SK-N-SH (cell line): ENCODE data around the gene FGGY. TPM values are rescaled to one million over a fixed set of nuclear protein-coding genes. Genes with fewer than 3 reads are reported as not detected.

Experiments used
- CTCF ChIA-PET: fragments of 300-600, 350-600 bp; formaldehyde crosslinking; extraction: SDS; loops from one replicate; lab custom pipeline; 2021; lab: Yijun Ruan, JAX
- POLR2A ChIA-PET: fragments of 350-600 bp; sonication (Branson Sonifier 250); formaldehyde crosslinking; extraction: SDS; loops from one replicate; lab custom pipeline; 2020; ENCODE audit warnings: antibody characterized with exemption, inconsistent platforms; lab: Yijun Ruan, JAX
- DNase-seq: peaks from one replicate; pipeline ENCODE4 v3.0.0; 2012
- H2AFZ ChIP-seq: fragments of 200-600 bp; sonication (generic); 2 replicates; pipeline ENCODE4 v1.8.1; 2016; ENCODE audit warnings: antibody characterized with exemption, mild to moderate bottlenecking, low read depth
- H3F3A ChIP-seq: fragments of 200-600 bp; sonication (generic); replicated peaks from 2 replicates; pipeline ENCODE3; 2016; ENCODE audit warnings: antibody characterized with exemption, mild to moderate bottlenecking; ENCODE audit not compliant: insufficient read depth
- H3K27ac ChIP-seq, 2 experiments: fragments of 200-500 bp in 1 of 2; fragments of 200-600 bp in 1 of 2; sonication (Bioruptor generic) in 1 of 2; sonication (generic), shearing (Covaris generic) in 1 of 2; 2 replicates each; pipeline versions ENCODE4 v1.5.1 to v1.6.1; 2014 to 2016; ENCODE audit warnings: low read depth in 2 of 2, inconsistent platforms in 1 of 2, low read length in 1 of 2, mild to moderate bottlenecking in 1 of 2, mixed read lengths in 1 of 2
- H3K27me3 ChIP-seq: fragments of 200-600 bp; sonication (generic), shearing (Covaris generic); 2 replicates; pipeline ENCODE4 v1.6.1; 2016; ENCODE audit warnings: mixed run types; ENCODE audit not compliant: insufficient read depth
- H3K36me3 ChIP-seq, 2 experiments: fragments of 200-500 bp in 1 of 2; fragments of 200-600 bp in 1 of 2; sonication (Bioruptor generic) in 1 of 2; sonication (generic) in 1 of 2; replicated peaks in 1 of 2; 2 replicates each; pipeline versions ENCODE3 to v1.5.1; 2014 to 2016; ENCODE audit warnings: low read length in 1 of 2, mild to moderate bottlenecking in 1 of 2; ENCODE audit not compliant: insufficient read depth in 2 of 2, control insufficient read depth in 1 of 2
- H3K4me1 ChIP-seq, 2 experiments: fragments of 200-500 bp in 1 of 2; fragments of 200-600 bp in 1 of 2; sonication (Bioruptor generic) in 1 of 2; sonication (generic), shearing (Covaris generic) in 1 of 2; 2 replicates each; pipeline versions ENCODE4 v1.5.1 to v1.6.1; 2014 to 2016; ENCODE audit warnings: low read depth in 1 of 2, low read length in 1 of 2, mixed run types in 1 of 2; ENCODE audit not compliant: insufficient read depth in 2 of 2, control insufficient read depth in 1 of 2
- H3K4me2 ChIP-seq: fragments of 200-600 bp; sonication (generic), shearing (Covaris generic); 2 replicates; pipeline ENCODE4 v1.6.1; 2017; ENCODE audit warnings: mixed run types
- H3K4me3 ChIP-seq, 2 experiments: fragments of 200-500 bp in 1 of 2; fragments of 200-600 bp in 1 of 2; sonication (Bioruptor generic) in 1 of 2; sonication (generic), shearing (Covaris generic) in 1 of 2; 2 replicates each; pipeline versions ENCODE4 v1.5.1 to v1.8.1; 2014 to 2016; ENCODE audit warnings: low read depth in 2 of 2, inconsistent platforms in 1 of 2, low read length in 1 of 2, mild to moderate bottlenecking in 1 of 2, mixed read lengths in 1 of 2, moderate library complexity in 1 of 2
- H3K79me2 ChIP-seq: fragments of 200-600 bp; sonication (generic); 2 replicates; pipeline ENCODE4 v1.8.1; 2017; ENCODE audit warnings: mild to moderate bottlenecking; ENCODE audit not compliant: insufficient read depth
- H3K9ac ChIP-seq: fragments of 200-600 bp; sonication (generic); 2 replicates; pipeline ENCODE4 v1.6.1; 2017; ENCODE audit warnings: mixed run types
- H3K9me2 ChIP-seq: fragments of 200-600 bp; sonication (generic); 2 replicates; pipeline ENCODE4 v1.6.1; 2017; ENCODE audit warnings: mixed run types
- H3K9me3 ChIP-seq: fragments of 200-600 bp; sonication (generic); 2 replicates; pipeline ENCODE4 v1.6.1; 2017; ENCODE audit warnings: mixed run types, mild to moderate bottlenecking, moderate library complexity
- H4K20me1 ChIP-seq: fragments of 200-600 bp; sonication (generic); 2 replicates; pipeline ENCODE4 v1.6.1; 2017; ENCODE audit warnings: mild to moderate bottlenecking, mixed run types; ENCODE audit not compliant: insufficient read depth
- CHD2 ChIP-seq: fragments of 150-350 bp; IDR thresholded peaks from 2 replicates; pipeline ENCODE4 v1.6.1; 2018; ENCODE audit warnings: low read length; ENCODE audit not compliant: partially characterized antibody
- EP300 ChIP-seq, 2 experiments: IDR thresholded peaks; 2 replicates each; pipeline versions ENCODE4 v1.4.0 to v1.6.1; 2012; ENCODE audit warnings: borderline replicate concordance in 1 of 2, low read depth in 1 of 2, low read length in 1 of 2
- FOSL2 ChIP-seq: IDR thresholded peaks from 2 replicates; pipeline ENCODE4 v1.4.0; 2012; ENCODE audit warnings: low read depth, mild to moderate bottlenecking, moderate library complexity, borderline replicate concordance
- FOXM1 ChIP-seq: IDR thresholded peaks from 2 replicates; pipeline ENCODE4 v1.4.0; 2012; ENCODE audit warnings: low read depth, mild to moderate bottlenecking
- GATA2 ChIP-seq: sonication (generic); formaldehyde crosslinking; IDR thresholded peaks from 2 replicates; pipeline ENCODE4 v1.5.0; 2020; ENCODE audit warnings: mild to moderate bottlenecking, missing genetic modification reagents
- JUND ChIP-seq: IDR thresholded peaks from 2 replicates; pipeline ENCODE4 v1.4.0; 2012
- MXI1 ChIP-seq: IDR thresholded peaks from 2 replicates; pipeline ENCODE4 v1.6.1; 2012; ENCODE audit warnings: mild to moderate bottlenecking, low read depth, low read length, improper control_type of control experiment
- NFIC ChIP-seq: IDR thresholded peaks from 2 replicates; pipeline ENCODE4 v1.4.0; 2012; ENCODE audit warnings: borderline replicate concordance
- NRF1 ChIP-seq: IDR thresholded peaks from 2 replicates; pipeline ENCODE4 v1.6.1; 2012; ENCODE audit warnings: low read depth, mild to moderate bottlenecking, low read length
- RAD21 ChIP-seq: IDR thresholded peaks from 2 replicates; pipeline ENCODE4 v1.6.1; 2012; ENCODE audit warnings: mild to moderate bottlenecking, low read length
- RCOR1 ChIP-seq: fragments of 150-350 bp; IDR thresholded peaks from 2 replicates; pipeline ENCODE4 v1.6.1; 2017; ENCODE audit warnings: antibody characterized with exemption, low read length
- SIN3A ChIP-seq: IDR thresholded peaks from 2 replicates; pipeline ENCODE4 v1.6.1; 2012; ENCODE audit warnings: low read depth, mild to moderate bottlenecking, low read length, moderate library complexity, borderline replicate concordance
- TEAD4 ChIP-seq: IDR thresholded peaks from 2 replicates; pipeline ENCODE4 v1.4.0; 2012; ENCODE audit warnings: mild to moderate bottlenecking, borderline replicate concordance; ENCODE audit not compliant: insufficient read depth
- USF1 ChIP-seq: IDR thresholded peaks from 2 replicates; pipeline ENCODE4 v1.4.0; 2012; ENCODE audit warnings: low read depth, borderline replicate concordance
- USF2 ChIP-seq: fragments of 150-350 bp; IDR thresholded peaks from 2 replicates; pipeline ENCODE4 v1.6.1; 2017; ENCODE audit warnings: antibody characterized with exemption, low read length, low read depth, borderline replicate concordance
- WGBS: methylation state at CpG from one replicate; pipeline ENCODE4 v1.1.6; 2017; ENCODE audit warnings: low lambda C conversion rate; 5-methylcytosine and 5-hydroxymethylcytosine counted together
- polyA plus RNA-seq, 3 experiments: library from polyadenylated mRNA; depleted of rRNA; stranded (reverse); fragments of >200 nt; gene quantifications; 2 replicates each; pipeline ENCODE4 v1.2.3, GENCODE V29; 2012
- TF ChIP-seq, protein P1 (sequence below): IDR thresholded peaks from 2 replicates; pipeline ENCODE4 v1.4.0; 2012; ENCODE audit warnings: low read depth
- TF ChIP-seq, protein P2 (sequence below): IDR thresholded peaks from 2 replicates; pipeline ENCODE4; 2012

FGGY gene
- polyA plus RNA-seq, 1 of the 3 experiments (the other 2 are of a cell fraction): 10.3 TPM

DNA sequence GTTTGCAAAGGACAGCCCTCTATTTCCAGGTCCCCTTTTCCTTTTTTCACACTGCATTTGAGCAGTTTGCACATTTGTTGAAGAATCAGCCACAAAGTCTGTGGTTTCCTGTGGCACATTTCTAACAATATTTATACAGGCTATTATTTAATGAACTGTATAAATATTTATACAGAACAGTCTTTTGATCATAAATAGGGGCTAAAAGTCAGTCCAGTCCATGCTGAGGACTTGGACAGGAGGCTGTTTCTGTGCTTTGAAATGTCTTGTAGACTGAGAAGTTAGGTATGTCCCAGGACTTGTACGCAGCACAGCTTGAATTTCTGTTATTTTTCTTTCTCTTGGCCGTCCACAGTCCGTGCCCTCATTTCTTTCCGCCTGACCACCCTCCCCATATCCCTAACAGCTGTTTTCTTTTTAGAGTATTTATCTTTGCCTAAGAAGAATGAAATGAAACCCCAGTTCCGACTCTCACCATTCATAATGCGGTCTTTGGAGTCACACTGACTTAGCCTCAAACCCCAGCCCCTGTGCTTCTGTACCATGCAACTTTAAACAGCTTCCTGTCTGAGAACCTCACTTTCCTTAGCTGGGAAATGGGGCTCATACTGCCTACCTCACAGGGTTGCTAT is 19.7 kb downstream of the FGGY start:
- TF ChIP-seq, protein P1, sequence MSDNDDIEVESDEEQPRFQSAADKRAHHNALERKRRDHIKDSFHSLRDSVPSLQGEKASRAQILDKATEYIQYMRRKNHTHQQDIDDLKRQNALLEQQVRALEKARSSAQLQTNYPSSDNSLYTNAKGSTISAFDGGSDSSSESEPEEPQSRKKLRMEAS: no peak
- TF ChIP-seq, protein P2, sequence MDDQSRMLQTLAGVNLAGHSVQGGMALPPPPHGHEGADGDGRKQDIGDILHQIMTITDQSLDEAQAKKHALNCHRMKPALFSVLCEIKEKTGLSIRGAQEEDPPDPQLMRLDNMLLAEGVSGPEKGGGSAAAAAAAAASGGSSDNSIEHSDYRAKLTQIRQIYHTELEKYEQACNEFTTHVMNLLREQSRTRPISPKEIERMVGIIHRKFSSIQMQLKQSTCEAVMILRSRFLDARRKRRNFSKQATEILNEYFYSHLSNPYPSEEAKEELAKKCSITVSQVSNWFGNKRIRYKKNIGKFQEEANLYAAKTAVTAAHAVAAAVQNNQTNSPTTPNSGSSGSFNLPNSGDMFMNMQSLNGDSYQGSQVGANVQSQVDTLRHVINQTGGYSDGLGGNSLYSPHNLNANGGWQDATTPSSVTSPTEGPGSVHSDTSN: no peak
- TF ChIP-seq TEAD4 (no peak), CHD2 (no peak), JUND (no peak), USF2 (no peak), NFIC (no peak), GATA2 (no peak), NRF1 (no peak), USF1 (no peak), FOXM1 (no peak), SIN3A (no peak), MXI1 (no peak), RCOR1 (no peak), FOSL2 (no peak), RAD21 (no peak)
- H3K4me3 ChIP-seq: no peak overlapping the region
- no peaks in the 10 kb centered on the region for H4K20me1 ChIP-seq
- H3K27ac ChIP-seq: no peak overlapping the region
- no peaks in the 10 kb centered on the region for H3K79me2 ChIP-seq
- ChIA-PET CTCF (interaction anchor here (0.8 to 1.1 kb wide), 2 partner anchors 9 to 383 kb away, joined by 3 to 4 read pairs; no protein-coding TSS in a partner anchor), POLR2A (no interaction called here)
- DNase-seq: no peak
- no peaks in the 10 kb centered on the region for H3K9me3 ChIP-seq
- H3K4me1 ChIP-seq: no peaks in the 10 kb centered on the region
- peaks cover 0 to under 1% of the 10 kb centered on the region in 2 experiments for H3K36me3 ChIP-seq
- no peak overlapping the region for H3K4me2 ChIP-seq
- H3K27me3 ChIP-seq: no peaks in the 10 kb centered on the region
- H3K9me2 ChIP-seq: no peaks in the 10 kb centered on the region
- H3K9ac ChIP-seq: no peak overlapping the region
- no peaks in the 10 kb centered on the region for H3F3A ChIP-seq
- H2AFZ ChIP-seq: no peak overlapping the region
- WGBS: 95% methylated on average over 6 of the region's 6 CpGs

GRCh38 chr1:59317343-59317742 is 20.4 kb downstream of the FGGY start:
- no peak overlapping the region for H2AFZ ChIP-seq
- H3K36me3 ChIP-seq: peaks cover 0 to 2% of the 10 kb centered on the region in 2 experiments
- H4K20me1 ChIP-seq: no peaks in the 10 kb centered on the region
- H3K9me3 ChIP-seq: no peaks in the 10 kb centered on the region
- TF ChIP-seq EP300 (IDR thresholded peaks at IDR 0.05; ENCODE audit: borderline replicate concordance in 1 of 2, low read depth in 1 of 2, low read length in 1 of 2): no peak
- no peak overlapping the region for H3K4me3 ChIP-seq
- H3K27me3 ChIP-seq: no peaks in the 10 kb centered on the region
- no peaks in the 10 kb centered on the region for H3F3A ChIP-seq
- CTCF ChIA-PET: no interaction called here
- no peak overlapping the region for H3K27ac ChIP-seq
- H3K9ac ChIP-seq: no peak overlapping the region
- H3K4me2 ChIP-seq: no peak overlapping the region
- WGBS: 83% methylated on average over 3 of the region's 3 CpGs
- H3K9me2 ChIP-seq: no peaks in the 10 kb centered on the region
- POLR2A ChIA-PET: no interaction called here
- no peaks in the 10 kb centered on the region for H3K4me1 ChIP-seq
- DNase-seq: no peak
- no peaks in the 10 kb centered on the region for H3K79me2 ChIP-seq
